Activated CD4-positive, alpha-beta T cell treated with anti-CD3 and anti-CD28 coated beads, Interleukin-2, amount 50 U/mL, for 4 hours (primary cell): ENCODE results near the gene CALML6.
A peak's percentile ranks its signal among the peaks of the same experiment; 100 is the strongest.
"Not testable (repeated sequence)": the region's sequence is repeated elsewhere in the genome, so short reads cannot be mapped to it uniquely, and the experiment has no call there.

Experiments used
- DNase-seq, 2 experiments: peaks; one replicate each; pipeline ENCODE4 v3.0.0-alpha.2; 2020

The CALML6 gene

GRCh38 chr1:1926886-1927660 is 12.0 kb downstream of the CALML6 start:
- no peak for DNase-seq

- no peak for DNase-seq
Measured at GRCh38 chr1:1927751-1928150, 12.7 kb downstream of the CALML6 start.

- no peak for DNase-seq
Measured at GRCh38 chr1:1928231-1929101, 13.4 kb downstream of the CALML6 start.

- no peak for DNase-seq
Measured at GRCh38 chr1:1929102-1929638, 14.1 kb downstream of the CALML6 start.

- no peak for DNase-seq
Measured at GRCh38 chr1:1929639-1930545, 14.8 kb downstream of the CALML6 start.

- DNase-seq, result not testable (repeated sequence)
Measured at GRCh38 chr1:1934848-1935247, 19.8 kb downstream of the CALML6 start.

GRCh38 chr1:1937061-1937460 is 22.0 kb downstream of the CALML6 start:
- DNase-seq, result no peak

- DNase-seq, result no peak
Measured at GRCh38 chr1:1937549-1938275, 22.7 kb downstream of the CALML6 start.

GRCh38 chr1:1938276-1938573 is 23.2 kb downstream of the CALML6 start:
- DNase-seq, result no peak

GRCh38 chr1:1938613-1939295 is 23.7 kb downstream of the CALML6 start:
- DNase-seq, result no peak

GRCh38 chr1:1939296-1940122 is 24.4 kb downstream of the CALML6 start:
- DNase-seq, result no peak

GRCh38 chr1:1940123-1940425 is 25.0 kb downstream of the CALML6 start:
- DNase-seq, result no peak

GRCh38 chr1:1941211-1941841 is 26.3 kb downstream of the CALML6 start:
- DNase-seq, result no peak

- no peak for DNase-seq
Measured at GRCh38 chr1:1941868-1942752, 27.1 kb downstream of the CALML6 start.

- DNase-seq, result no peak
Measured at GRCh38 chr1:1942753-1943656, 27.9 kb downstream of the CALML6 start.

- peak; percentile 49 to 51 for DNase-seq
Measured at GRCh38 chr1:1943834-1944570, 28.9 kb downstream of the CALML6 start.

GRCh38 chr1:1945782-1946393 is 30.8 kb downstream of the CALML6 start:
- no peak for DNase-seq
